Esophagus squamous epithelium (tissue), 4 donors: ENCODE data around the gene SPOPL.

ENCODE experiments used
- POLR2A ChIP-seq, 4 donors: fragments of 450-650 bp; IDR thresholded peaks; one replicate each; pipeline ENCODE4 v1.6.1; 2017; ENCODE audit warnings: antibody characterized with exemption in 4 of 4, mild to moderate bottlenecking in 4 of 4, moderate library complexity in 3 of 4
- TF ChIP-seq, protein P1 (sequence below), 6 experiments: fragments of 450-650 bp in 4 of 6; fragments of 200-600 bp in 2 of 6; sonication (generic) in 2 of 6; IDR thresholded peaks; one replicate each; pipeline ENCODE4 v1.5.1; 2016 to 2019; ENCODE audit warnings: antibody characterized with exemption in 6 of 6, mild to moderate bottlenecking in 4 of 6, moderate library complexity in 4 of 6

DNA sequence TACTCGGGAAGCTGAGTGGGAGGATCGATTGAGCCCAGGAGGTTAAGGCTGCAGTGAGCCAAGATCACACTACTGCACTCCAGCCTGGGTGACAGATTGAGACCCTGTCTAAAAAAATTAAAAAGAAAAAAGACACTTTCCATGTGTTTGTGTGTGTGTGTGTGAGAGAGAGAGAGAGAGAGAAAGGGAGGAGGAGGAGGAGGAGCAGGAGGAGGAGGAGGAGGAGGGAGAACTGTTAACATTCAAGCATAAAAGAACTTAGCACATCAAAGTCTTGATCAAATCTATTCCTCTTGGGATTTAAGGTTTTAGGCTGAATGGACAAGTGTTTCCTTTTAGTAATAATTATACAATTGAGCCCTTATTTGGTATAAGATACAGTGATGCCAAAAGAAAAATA lies 75.5 kb downstream of the SPOPL start:
- TF ChIP-seq, protein P1, sequence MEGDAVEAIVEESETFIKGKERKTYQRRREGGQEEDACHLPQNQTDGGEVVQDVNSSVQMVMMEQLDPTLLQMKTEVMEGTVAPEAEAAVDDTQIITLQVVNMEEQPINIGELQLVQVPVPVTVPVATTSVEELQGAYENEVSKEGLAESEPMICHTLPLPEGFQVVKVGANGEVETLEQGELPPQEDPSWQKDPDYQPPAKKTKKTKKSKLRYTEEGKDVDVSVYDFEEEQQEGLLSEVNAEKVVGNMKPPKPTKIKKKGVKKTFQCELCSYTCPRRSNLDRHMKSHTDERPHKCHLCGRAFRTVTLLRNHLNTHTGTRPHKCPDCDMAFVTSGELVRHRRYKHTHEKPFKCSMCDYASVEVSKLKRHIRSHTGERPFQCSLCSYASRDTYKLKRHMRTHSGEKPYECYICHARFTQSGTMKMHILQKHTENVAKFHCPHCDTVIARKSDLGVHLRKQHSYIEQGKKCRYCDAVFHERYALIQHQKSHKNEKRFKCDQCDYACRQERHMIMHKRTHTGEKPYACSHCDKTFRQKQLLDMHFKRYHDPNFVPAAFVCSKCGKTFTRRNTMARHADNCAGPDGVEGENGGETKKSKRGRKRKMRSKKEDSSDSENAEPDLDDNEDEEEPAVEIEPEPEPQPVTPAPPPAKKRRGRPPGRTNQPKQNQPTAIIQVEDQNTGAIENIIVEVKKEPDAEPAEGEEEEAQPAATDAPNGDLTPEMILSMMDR (IDR thresholded peaks at IDR 0.05): no peak
- no peak for TF ChIP-seq POLR2A (IDR thresholded peaks at IDR 0.05)
